Lower lobe of right lung (tissue), 2 donors: ENCODE data around the gene WNT9A. TPM values are rescaled to one million over a fixed set of nuclear protein-coding genes. Genes with fewer than 3 reads are reported as not detected.

Experiments
- ATAC-seq, 2 donors: fragments of 200-7000 bp; cut with Tn5 transposase; one replicate each; pipeline ENCODE4 v1.9.1; 2020 to 2022; ENCODE audit warnings: mild to moderate bottlenecking in 2 of 2, moderate library complexity in 2 of 2
- DNase-seq: peaks from one replicate; pipeline ENCODE4 v3.0.0-alpha.2; 2020
- H3K27ac ChIP-seq: fragments of 200-600 bp; one replicate; pipeline ENCODE4 v1.8.0; 2022
- H3K27me3 ChIP-seq: fragments of 200-600 bp; one replicate; pipeline ENCODE4 v1.8.0; 2022; ENCODE audit warnings: low read depth
- H3K36me3 ChIP-seq: fragments of 200-600 bp; one replicate; pipeline ENCODE4 v1.8.0; 2022; ENCODE audit warnings: mild to moderate bottlenecking
- H3K4me1 ChIP-seq: fragments of 200-600 bp; one replicate; pipeline ENCODE4 v1.8.0; 2022
- H3K4me3 ChIP-seq: fragments of 200-600 bp; one replicate; pipeline ENCODE4 v1.8.0; 2022; ENCODE audit warnings: mild to moderate bottlenecking
- H3K9me3 ChIP-seq: fragments of 200-600 bp; one replicate; pipeline ENCODE4 v1.8.0; 2022
- CTCF ChIP-seq: fragments of 200-600 bp; IDR thresholded peaks from one replicate; pipeline ENCODE4 v1.8.0; 2022; ENCODE audit warnings: antibody characterized with exemption, mild to moderate bottlenecking
- intact Hi-C: fragments of 100-400 bp; cut with DNase I; formaldehyde crosslinking; loops from one replicate; pipeline ENCODE4 v1.11.0; 2022
- total RNA-seq: library from RNA; stranded (reverse); fragmentation: NEBNext Ultra II Directional; extraction: Animal tissue kit (Norgen Biotek cat#: 25700); gene quantifications from one replicate; pipeline ENCODE4 v1.2.1, GENCODE V29; 2021
- donor health status: DM: no; HTN: yes; CAD: no; lungs with severe emphysema.

Gene WNT9A
- total RNA-seq, 1 donor from 2014 or later, result 7.0 TPM

GRCh38 chr1:227928811-227929375 lies 18.8 kb downstream of the WNT9A start:
- DNase-seq (peak; percentile 14), ATAC-seq (no peak)
- Histone ChIP-seq H3K9me3 (no peaks in the 10 kb centered on the region), H3K36me3 (no peaks in the 10 kb centered on the region), H3K27me3 (no peaks in the 10 kb centered on the region), H3K4me3 (no peak overlapping the region), H3K4me1 (peaks cover 8% of the 10 kb centered on the region), H3K27ac (no peak overlapping the region)
- no peak for TF ChIP-seq CTCF
- intact Hi-C loops, result no loop called here

GRCh38 chr1:227927971-227928741 lies 19.6 kb downstream of the WNT9A start:
- peaks cover 8% of the 10 kb centered on the region for H3K4me1 ChIP-seq
- H3K9me3 ChIP-seq, result no peaks in the 10 kb centered on the region
- intact Hi-C loops, result no loop called here
- no peak overlapping the region for H3K4me3 ChIP-seq
- no peaks in the 10 kb centered on the region for H3K36me3 ChIP-seq
- peak; percentile 34 for DNase-seq
- no peak for TF ChIP-seq CTCF
- H3K27me3 ChIP-seq, result no peaks in the 10 kb centered on the region
- ATAC-seq, result no peak
- no peak overlapping the region for H3K27ac ChIP-seq

GRCh38 chr1:227926896-227927885 lies 20.5 kb downstream of the WNT9A start:
- H3K4me1 ChIP-seq, result peaks cover 8% of the 10 kb centered on the region
- DNase-seq, result peak; percentile 35
- ATAC-seq, result no peak
- no peak overlapping the region for H3K4me3 ChIP-seq
- no peaks in the 10 kb centered on the region for H3K27me3 ChIP-seq
- H3K36me3 ChIP-seq, result no peaks in the 10 kb centered on the region
- no peak for TF ChIP-seq CTCF
- intact Hi-C loops, result no loop called here
- no peak overlapping the region for H3K27ac ChIP-seq
- H3K9me3 ChIP-seq, result no peaks in the 10 kb centered on the region

- ATAC-seq, result no peak
- intact Hi-C loops, result no loop called here
Observed at GRCh38 chr1:227926216-227926791, 21.4 kb downstream of the WNT9A start.

More at GRCh38 chr1:227926216-227926791, 21.4 kb downstream of the WNT9A start:
- no peak overlapping the region for H3K27ac ChIP-seq
- H3K4me3 ChIP-seq, result no peak overlapping the region
- H3K4me1 ChIP-seq, result peaks cover 8% of the 10 kb centered on the region
- H3K36me3 ChIP-seq, result peaks cover 4% of the 10 kb centered on the region
- H3K27me3 ChIP-seq, result no peaks in the 10 kb centered on the region
- no peak for DNase-seq
- no peak for TF ChIP-seq CTCF
- no peaks in the 10 kb centered on the region for H3K9me3 ChIP-seq
